ENCODE results near the gene PPP2R2B. TPM values are rescaled to one million over a fixed set of nuclear protein-coding genes. Genes with fewer than 3 reads are reported as not detected.

Gene PPP2R2B
- total RNA-seq, 1 experiment from 2014 or later = not detected

DNA sequence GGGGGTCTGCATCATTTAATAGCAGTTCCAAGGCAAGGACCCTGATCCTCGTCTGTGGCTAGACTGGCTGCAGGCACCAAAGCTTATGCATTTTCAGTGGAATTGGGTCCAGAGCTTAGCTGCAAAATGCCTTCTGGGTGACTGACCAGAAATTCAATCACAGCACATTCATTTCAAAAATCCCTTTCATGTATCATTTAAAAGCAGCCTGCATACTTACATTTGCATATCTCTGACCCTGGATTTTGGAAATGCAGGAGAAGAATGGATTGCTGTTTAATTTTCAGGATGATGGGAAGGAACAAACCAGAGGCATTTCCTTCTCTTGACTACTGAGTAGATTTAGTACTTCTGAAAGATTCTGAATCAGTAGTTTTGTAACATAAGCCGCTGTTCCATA lies 122.8 kb downstream of the PPP2R2B start:
- no TSS peak for BruUV-seq (replicated peaks)
- no peaks in the 10 kb centered on the region for H4K20me1 ChIP-seq (ENCODE audit: insufficient read depth)
- H3K9me2 ChIP-seq (ENCODE audit: insufficient read depth) = no peaks in the 10 kb centered on the region
- H2AFZ ChIP-seq (ENCODE audit: low read depth, low read length, poor library complexity, severe bottlenecking) = no peak overlapping the region
- POLR2A ChIA-PET = no interaction called here
- DNase-seq (ENCODE audit: low read depth, low spot score) (no peak), ATAC-seq (no peak)
- H3K27ac ChIP-seq (ENCODE audit: low read depth, low read length) = no peak overlapping the region
- RAD21 ChIA-PET (ENCODE audit: low non-redundant PET in 1 of 2, low total read pairs in 2 of 2, uncharacterized antibody in 2 of 2, unreplicated experiment in 2 of 2) = no interaction called here
- no peaks in the 10 kb centered on the region for H3K9me3 ChIP-seq (ENCODE audit: control insufficient read depth in 1 of 2, insufficient read depth in 1 of 2, low read depth in 1 of 2, low read length in 2 of 2)
- H3K4me1 ChIP-seq (ENCODE audit: control insufficient read depth in 1 of 2, insufficient read depth in 2 of 2, low read length in 2 of 2) = no peaks in the 10 kb centered on the region
- no peak overlapping the region for H3K4me3 ChIP-seq (replicated peaks in 1 of 2; ENCODE audit: low read depth in 1 of 2, low read length in 2 of 2)
- TF ChIP-seq CEBPB (IDR thresholded peaks at IDR 0.05; ENCODE audit: low read depth) = no peak
- TF ChIP-seq EZH2phosphoT487 (IDR thresholded peaks at IDR 0.05; ENCODE audit: borderline replicate concordance) = no peak
- no peak for TF ChIP-seq ELF1 (IDR thresholded peaks at IDR 0.05; ENCODE audit: borderline replicate concordance, low read depth)
- TF ChIP-seq ZFX (IDR thresholded peaks at IDR 0.05) = no peak
- no peak for TF ChIP-seq POLR2A (IDR thresholded peaks at IDR 0.05; ENCODE audit: borderline replicate concordance, extremely low read depth, insufficient read depth, insufficient read length)
- TF ChIP-seq TCF7L2 (IDR thresholded peaks at IDR 0.05; ENCODE audit: borderline replicate concordance, extremely low read depth, insufficient read depth, insufficient read length) = no peak
- TF ChIP-seq SRF (IDR thresholded peaks at IDR 0.05; ENCODE audit: low read depth) = no peak
- TF ChIP-seq, protein P1, sequence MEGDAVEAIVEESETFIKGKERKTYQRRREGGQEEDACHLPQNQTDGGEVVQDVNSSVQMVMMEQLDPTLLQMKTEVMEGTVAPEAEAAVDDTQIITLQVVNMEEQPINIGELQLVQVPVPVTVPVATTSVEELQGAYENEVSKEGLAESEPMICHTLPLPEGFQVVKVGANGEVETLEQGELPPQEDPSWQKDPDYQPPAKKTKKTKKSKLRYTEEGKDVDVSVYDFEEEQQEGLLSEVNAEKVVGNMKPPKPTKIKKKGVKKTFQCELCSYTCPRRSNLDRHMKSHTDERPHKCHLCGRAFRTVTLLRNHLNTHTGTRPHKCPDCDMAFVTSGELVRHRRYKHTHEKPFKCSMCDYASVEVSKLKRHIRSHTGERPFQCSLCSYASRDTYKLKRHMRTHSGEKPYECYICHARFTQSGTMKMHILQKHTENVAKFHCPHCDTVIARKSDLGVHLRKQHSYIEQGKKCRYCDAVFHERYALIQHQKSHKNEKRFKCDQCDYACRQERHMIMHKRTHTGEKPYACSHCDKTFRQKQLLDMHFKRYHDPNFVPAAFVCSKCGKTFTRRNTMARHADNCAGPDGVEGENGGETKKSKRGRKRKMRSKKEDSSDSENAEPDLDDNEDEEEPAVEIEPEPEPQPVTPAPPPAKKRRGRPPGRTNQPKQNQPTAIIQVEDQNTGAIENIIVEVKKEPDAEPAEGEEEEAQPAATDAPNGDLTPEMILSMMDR (IDR thresholded peaks at IDR 0.05 in 2 of 3, conservative IDR thresholded peaks at IDR 0.05 in 1 of 3; ENCODE audit: borderline replicate concordance in 1 of 3, insufficient read depth in 1 of 3, low read depth in 2 of 3, low read length in 2 of 3) = no peak
- TF ChIP-seq, protein P2, sequence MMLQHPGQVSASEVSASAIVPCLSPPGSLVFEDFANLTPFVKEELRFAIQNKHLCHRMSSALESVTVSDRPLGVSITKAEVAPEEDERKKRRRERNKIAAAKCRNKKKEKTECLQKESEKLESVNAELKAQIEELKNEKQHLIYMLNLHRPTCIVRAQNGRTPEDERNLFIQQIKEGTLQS (IDR thresholded peaks at IDR 0.05) = no peak
- TF ChIP-seq SP1 (IDR thresholded peaks at IDR 0.05; ENCODE audit: low read depth) = no peak
- TF ChIP-seq, protein P3, sequence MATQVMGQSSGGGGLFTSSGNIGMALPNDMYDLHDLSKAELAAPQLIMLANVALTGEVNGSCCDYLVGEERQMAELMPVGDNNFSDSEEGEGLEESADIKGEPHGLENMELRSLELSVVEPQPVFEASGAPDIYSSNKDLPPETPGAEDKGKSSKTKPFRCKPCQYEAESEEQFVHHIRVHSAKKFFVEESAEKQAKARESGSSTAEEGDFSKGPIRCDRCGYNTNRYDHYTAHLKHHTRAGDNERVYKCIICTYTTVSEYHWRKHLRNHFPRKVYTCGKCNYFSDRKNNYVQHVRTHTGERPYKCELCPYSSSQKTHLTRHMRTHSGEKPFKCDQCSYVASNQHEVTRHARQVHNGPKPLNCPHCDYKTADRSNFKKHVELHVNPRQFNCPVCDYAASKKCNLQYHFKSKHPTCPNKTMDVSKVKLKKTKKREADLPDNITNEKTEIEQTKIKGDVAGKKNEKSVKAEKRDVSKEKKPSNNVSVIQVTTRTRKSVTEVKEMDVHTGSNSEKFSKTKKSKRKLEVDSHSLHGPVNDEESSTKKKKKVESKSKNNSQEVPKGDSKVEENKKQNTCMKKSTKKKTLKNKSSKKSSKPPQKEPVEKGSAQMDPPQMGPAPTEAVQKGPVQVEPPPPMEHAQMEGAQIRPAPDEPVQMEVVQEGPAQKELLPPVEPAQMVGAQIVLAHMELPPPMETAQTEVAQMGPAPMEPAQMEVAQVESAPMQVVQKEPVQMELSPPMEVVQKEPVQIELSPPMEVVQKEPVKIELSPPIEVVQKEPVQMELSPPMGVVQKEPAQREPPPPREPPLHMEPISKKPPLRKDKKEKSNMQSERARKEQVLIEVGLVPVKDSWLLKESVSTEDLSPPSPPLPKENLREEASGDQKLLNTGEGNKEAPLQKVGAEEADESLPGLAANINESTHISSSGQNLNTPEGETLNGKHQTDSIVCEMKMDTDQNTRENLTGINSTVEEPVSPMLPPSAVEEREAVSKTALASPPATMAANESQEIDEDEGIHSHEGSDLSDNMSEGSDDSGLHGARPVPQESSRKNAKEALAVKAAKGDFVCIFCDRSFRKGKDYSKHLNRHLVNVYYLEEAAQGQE (IDR thresholded peaks at IDR 0.05; ENCODE audit: low read depth) = no peak
- no peak for TF ChIP-seq JUND (IDR thresholded peaks at IDR 0.05)
- no peak for TF ChIP-seq RAD21 (IDR thresholded peaks at IDR 0.05; ENCODE audit: low read depth)
- TF ChIP-seq, protein P4, sequence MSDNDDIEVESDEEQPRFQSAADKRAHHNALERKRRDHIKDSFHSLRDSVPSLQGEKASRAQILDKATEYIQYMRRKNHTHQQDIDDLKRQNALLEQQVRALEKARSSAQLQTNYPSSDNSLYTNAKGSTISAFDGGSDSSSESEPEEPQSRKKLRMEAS (IDR thresholded peaks at IDR 0.05) = no peak
- TF ChIP-seq POLR2AphosphoS5 (IDR thresholded peaks at IDR 0.05; ENCODE audit: low read depth, low read length) = no peak
- TF ChIP-seq, protein P5, sequence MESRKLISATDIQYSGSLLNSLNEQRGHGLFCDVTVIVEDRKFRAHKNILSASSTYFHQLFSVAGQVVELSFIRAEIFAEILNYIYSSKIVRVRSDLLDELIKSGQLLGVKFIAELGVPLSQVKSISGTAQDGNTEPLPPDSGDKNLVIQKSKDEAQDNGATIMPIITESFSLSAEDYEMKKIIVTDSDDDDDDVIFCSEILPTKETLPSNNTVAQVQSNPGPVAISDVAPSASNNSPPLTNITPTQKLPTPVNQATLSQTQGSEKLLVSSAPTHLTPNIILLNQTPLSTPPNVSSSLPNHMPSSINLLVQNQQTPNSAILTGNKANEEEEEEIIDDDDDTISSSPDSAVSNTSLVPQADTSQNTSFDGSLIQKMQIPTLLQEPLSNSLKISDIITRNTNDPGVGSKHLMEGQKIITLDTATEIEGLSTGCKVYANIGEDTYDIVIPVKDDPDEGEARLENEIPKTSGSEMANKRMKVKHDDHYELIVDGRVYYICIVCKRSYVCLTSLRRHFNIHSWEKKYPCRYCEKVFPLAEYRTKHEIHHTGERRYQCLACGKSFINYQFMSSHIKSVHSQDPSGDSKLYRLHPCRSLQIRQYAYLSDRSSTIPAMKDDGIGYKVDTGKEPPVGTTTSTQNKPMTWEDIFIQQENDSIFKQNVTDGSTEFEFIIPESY (IDR thresholded peaks at IDR 0.05; ENCODE audit: extremely low read depth, insufficient replicate concordance, low read length) = no peak
- TF ChIP-seq SIN3A (IDR thresholded peaks at IDR 0.05; ENCODE audit: low read depth) = no peak
- H3K4me2 ChIP-seq (ENCODE audit: low read length) = no peak overlapping the region
- no peaks in the 10 kb centered on the region for H3K79me2 ChIP-seq (ENCODE audit: insufficient read depth, low read length)
- intact Hi-C loops (cut with micrococcal nuclease) = no loop called here
- no peak overlapping the region for H3K9ac ChIP-seq (ENCODE audit: low read length)
- CTCF ChIA-PET = no interaction called here
- H3K27me3 ChIP-seq (ENCODE audit: insufficient read depth, low read length) = peaks cover 6% of the 10 kb centered on the region; the same call in 1 of the 2 replicates
- H3K36me3 ChIP-seq (ENCODE audit: control insufficient read depth in 1 of 2, insufficient read depth in 2 of 2, low read length in 2 of 2) = no peaks in the 10 kb centered on the region
